HCT116 (cell line): ENCODE measurements around the gene EEF1A2. TPM values are rescaled to one million over a fixed set of nuclear protein-coding genes. Genes with fewer than 3 reads are reported as not detected.

Experiments
- ATAC-seq: fragments of 200-7000 bp; cut with Tn5 transposase; 2 replicates; pipeline ENCODE4 v1.9.1; 2020; ENCODE audit warnings: mild to moderate bottlenecking, moderate library complexity
- BruUV-seq: library from RNA; stranded (reverse); fragments of 400-500 nt; replicated peaks from 2 replicates; lab custom pipeline; 2021; lab: Mats Ljungman, UMichigan
- CTCF ChIA-PET: fragments of 300-600 bp; sonication (Branson Sonifier 250); formaldehyde crosslinking; loops from one replicate; lab custom pipeline; 2021; ENCODE audit warnings: antibody characterized with exemption; lab: Charles Lee
- POLR2A ChIA-PET: fragments of 300-600, 350-600 bp; sonication (Branson Sonifier 250); formaldehyde crosslinking; loops from one replicate; lab custom pipeline; 2021; ENCODE audit warnings: antibody characterized with exemption; lab: Charles Lee
- RAD21 ChIA-PET, 2 experiments: fragments of 300-600 bp; sonication (Branson Sonifier 250); formaldehyde crosslinking; loops; one replicate each; lab custom pipeline; 2023; ENCODE audit warnings: low total read pairs in 2 of 2; ENCODE audit not compliant: uncharacterized antibody in 2 of 2, unreplicated experiment in 2 of 2, low non-redundant PET in 1 of 2; lab: Charles Lee
- DNase-seq: peaks from one replicate; pipeline ENCODE4 v3.0.0-alpha.2; 2010; ENCODE audit warnings: low read depth, low spot score
- H2AFZ ChIP-seq: fragments of 200-600 bp; shearing (Covaris generic), sonication (generic); 2 replicates; pipeline ENCODE4 v1.6.1; 2017; ENCODE audit warnings: low read depth, mixed run types, mixed read lengths, antibody characterized with exemption, low read length; ENCODE audit not compliant: poor library complexity, severe bottlenecking
- H3K27ac ChIP-seq: 2 replicates; pipeline ENCODE4 v1.5.1; 2012; ENCODE audit warnings: low read depth, low read length
- H3K27me3 ChIP-seq: fragments of 200-600 bp; sonication (generic); 2 replicates; pipeline ENCODE4 v1.6.1; 2016; ENCODE audit warnings: mixed run types, low read length, mixed read lengths; ENCODE audit not compliant: insufficient read depth
- H3K36me3 ChIP-seq, 2 experiments: fragments of 200-500 bp in 1 of 2; fragments of 200-600 bp in 1 of 2; sonication (Bioruptor generic) in 1 of 2; sonication (generic) in 1 of 2; 2 replicates each; pipeline versions ENCODE4 v1.5.1 to v1.6.1; 2014 to 2016; ENCODE audit warnings: low read length in 2 of 2, inconsistent platforms in 1 of 2, mixed read lengths in 1 of 2, mixed run types in 1 of 2; ENCODE audit not compliant: insufficient read depth in 2 of 2, control insufficient read depth in 1 of 2
- H3K4me1 ChIP-seq, 2 experiments: fragments of 200-600 bp in 1 of 2; sonication (generic) in 1 of 2; 2 replicates each; pipeline versions ENCODE4 v1.5.1 to v1.6.1; 2012 to 2017; ENCODE audit warnings: low read length in 2 of 2, inconsistent platforms in 1 of 2, mild to moderate bottlenecking in 1 of 2, mixed read lengths in 1 of 2, mixed run types in 1 of 2, moderate library complexity in 1 of 2; ENCODE audit not compliant: insufficient read depth in 2 of 2, control insufficient read depth in 1 of 2
- H3K4me2 ChIP-seq: fragments of 200-600 bp; sonication (generic); 2 replicates; pipeline ENCODE4 v1.6.1; 2017; ENCODE audit warnings: mixed run types, low read length, mixed read lengths
- H3K4me3 ChIP-seq, 2 experiments: fragments of 200-600 bp in 1 of 2; sonication (generic) in 1 of 2; replicated peaks in 1 of 2; 2 replicates each; pipeline ENCODE4 v1.5.1; 2011 to 2016; ENCODE audit warnings: low read length in 2 of 2, control low read depth in 1 of 2, low read depth in 1 of 2, mild to moderate bottlenecking in 1 of 2, mixed read lengths in 1 of 2, mixed run types in 1 of 2
- H3K79me2 ChIP-seq: fragments of 200-600 bp; sonication (generic); 2 replicates; pipeline ENCODE4 v1.6.1; 2017; ENCODE audit warnings: mild to moderate bottlenecking, mixed run types, low read length, moderate library complexity, mixed read lengths; ENCODE audit not compliant: insufficient read depth
- H3K9ac ChIP-seq: fragments of 200-600 bp; sonication (generic); 2 replicates; pipeline ENCODE4 v1.6.1; 2016; ENCODE audit warnings: low read length, mixed read lengths
- H3K9me2 ChIP-seq: fragments of 200-600 bp; sonication (generic), shearing (Covaris generic); 2 replicates; pipeline ENCODE4 v1.6.1; 2017; ENCODE audit warnings: mixed run types, mild to moderate bottlenecking, moderate library complexity; ENCODE audit not compliant: insufficient read depth
- H3K9me3 ChIP-seq, 2 experiments: fragments of 200-500 bp in 1 of 2; fragments of 200-600 bp in 1 of 2; sonication (Bioruptor generic) in 1 of 2; sonication (generic) in 1 of 2; 2 replicates each; pipeline ENCODE4 v1.6.1; 2014 to 2017; ENCODE audit warnings: low read length in 2 of 2, mixed read lengths in 2 of 2, inconsistent platforms in 1 of 2, low read depth in 1 of 2, mild to moderate bottlenecking in 1 of 2, mixed run types in 1 of 2, moderate library complexity in 1 of 2; ENCODE audit not compliant: control insufficient read depth in 1 of 2, insufficient read depth in 1 of 2
- H4K20me1 ChIP-seq: fragments of 200-600 bp; sonication (generic), shearing (Covaris generic); 2 replicates; pipeline ENCODE4 v1.6.1; 2017; ENCODE audit warnings: mixed run types, mild to moderate bottlenecking, moderate library complexity; ENCODE audit not compliant: insufficient read depth
- CBX3 ChIP-seq: IDR thresholded peaks from 2 replicates; pipeline ENCODE4 v1.6.1; 2012; ENCODE audit warnings: low read depth
- CEBPB ChIP-seq: IDR thresholded peaks from 2 replicates; pipeline ENCODE4 v1.6.1; 2012; ENCODE audit warnings: low read depth
- EZH2 ChIP-seq: fragments of 200-600 bp; sonication (generic); IDR thresholded peaks from 2 replicates; pipeline ENCODE4 v1.6.1; 2017; ENCODE audit warnings: antibody characterized with exemption, mixed run types
- POLR2A ChIP-seq: IDR thresholded peaks from 2 replicates; pipeline ENCODE4 v1.7.0; 2011; ENCODE audit warnings: borderline replicate concordance; ENCODE audit not compliant: insufficient read depth, insufficient read length; ENCODE audit errors: extremely low read depth
- POLR2AphosphoS5 ChIP-seq: IDR thresholded peaks from 2 replicates; pipeline ENCODE4 v1.6.1; 2011; ENCODE audit warnings: mild to moderate bottlenecking, low read depth, low read length, moderate library complexity
- SRF ChIP-seq: IDR thresholded peaks from 2 replicates; pipeline ENCODE4 v1.6.1; 2012; ENCODE audit warnings: low read depth
- ZBTB33 ChIP-seq: IDR thresholded peaks from 2 replicates; pipeline ENCODE4 v1.6.1; 2011; ENCODE audit warnings: mild to moderate bottlenecking, low read length, moderate library complexity; ENCODE audit not compliant: insufficient replicate concordance; ENCODE audit errors: extremely low read depth
- intact Hi-C: fragments of 100-400 bp; cut with micrococcal nuclease; formaldehyde crosslinking; loops from 2 replicates; pipeline ENCODE4 v1.10.0; 2022
- total RNA-seq: library from RNA; stranded (reverse); gene quantifications from one replicate; pipeline ENCODE4 v1.2.1, GENCODE V29; 2021; ENCODE audit not compliant: unreplicated experiment
- TF ChIP-seq, protein P1 (sequence below): IDR thresholded peaks from 2 replicates; pipeline ENCODE4 v1.6.1; 2012

EEF1A2 gene
- total RNA-seq, 1 experiment from 2014 or later = 454 TPM

DNA sequence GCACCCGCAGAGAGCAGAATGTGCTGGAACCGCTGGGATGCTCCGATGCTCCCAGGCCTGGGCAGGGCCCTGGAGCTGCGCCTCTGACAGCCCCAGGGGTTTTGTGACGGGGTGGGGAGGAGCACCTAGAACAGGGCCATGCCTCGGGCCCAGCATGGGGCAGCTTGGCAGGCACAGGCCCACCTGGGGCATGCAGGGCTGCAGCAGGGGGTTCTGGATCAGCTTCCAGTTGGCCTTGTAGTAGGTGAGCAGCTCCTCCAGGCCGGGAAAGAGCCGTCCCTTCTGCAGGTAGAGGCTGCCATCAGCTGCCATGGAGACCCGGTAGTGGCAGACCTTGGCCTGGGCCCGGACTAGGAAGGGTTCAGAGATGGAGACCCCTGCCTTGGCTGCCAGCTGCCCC lies 44.2 kb upstream of the EEF1A2 start:
- intact Hi-C loops = no loop called here
- TF ChIP-seq SRF = no peak
- TF ChIP-seq, protein P1, sequence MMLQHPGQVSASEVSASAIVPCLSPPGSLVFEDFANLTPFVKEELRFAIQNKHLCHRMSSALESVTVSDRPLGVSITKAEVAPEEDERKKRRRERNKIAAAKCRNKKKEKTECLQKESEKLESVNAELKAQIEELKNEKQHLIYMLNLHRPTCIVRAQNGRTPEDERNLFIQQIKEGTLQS = no peak
- TF ChIP-seq EZH2 = no peak
- TF ChIP-seq ZBTB33 = no peak
- no peak for TF ChIP-seq POLR2AphosphoS5
- TF ChIP-seq POLR2A = no peak
- no peak for TF ChIP-seq CBX3
- no peak for TF ChIP-seq CEBPB
- Histone ChIP-seq H3K4me2 (peak overlapping the region; percentile 76), H3K27me3 (no peaks in the 10 kb centered on the region), H2AFZ (no peak overlapping the region), H4K20me1 (no peaks in the 10 kb centered on the region), H3K9me2 (no peaks in the 10 kb centered on the region), H3K4me3 (peak overlapping the region; percentile 59 to 64), H3K27ac (peak overlapping the region; percentile 72), H3K79me2 (no peaks in the 10 kb centered on the region), H3K9me3 (no peaks in the 10 kb centered on the region), H3K9ac (peak overlapping the region; percentile 67), H3K36me3 (no peaks in the 10 kb centered on the region), H3K4me1 (peaks cover 49 to 87% of the 10 kb centered on the region in 2 experiments)
- ChIA-PET RAD21 (no interaction called here), CTCF (interaction anchor here (1.3 kb wide), 1 partner anchor 322 kb away, joined by 3 read pairs; the partner anchor contains the start of gene TPD52L2), POLR2A (interaction anchor here (1.6 kb wide), 1 partner anchor 322 kb away, joined by 8 read pairs; the partner anchor contains the start of gene TPD52L2)
- no TSS peak for BruUV-seq
- ATAC-seq = no peak
- no peak for DNase-seq
